Smooth muscle cell (in vitro differentiated cells): ENCODE results near the gene FOXJ3. TPM values are rescaled to one million over a fixed set of nuclear protein-coding genes. Genes with fewer than 3 reads are reported as not detected.

ENCODE experiments used
- DNase-seq: peaks from one replicate; lab custom pipeline; 2025; ENCODE audit not compliant: unreplicated experiment; lab: John Stamatoyannopoulos, UW
- H2AFZ ChIP-seq: fragments of 200-600 bp; sonication (generic); 2 replicates; pipeline ENCODE4 v1.6.0; 2016; ENCODE audit warnings: antibody characterized with exemption, low read depth, mild to moderate bottlenecking
- H3F3A ChIP-seq: fragments of 200-600 bp; sonication (generic); 2 replicates; pipeline ENCODE4 v1.6.0; 2017; ENCODE audit warnings: antibody characterized with exemption, low read depth
- H3K27ac ChIP-seq: fragments of 200-600 bp; sonication (generic); 2 replicates; pipeline ENCODE4 v1.5.1; 2016; ENCODE audit warnings: low read depth, mild to moderate bottlenecking
- H3K27me3 ChIP-seq: fragments of 200-600 bp; sonication (generic); 2 replicates; pipeline ENCODE4 v1.6.1; 2016; ENCODE audit warnings: low read depth, mild to moderate bottlenecking
- H3K36me3 ChIP-seq: fragments of 200-600 bp; sonication (generic); 2 replicates; pipeline ENCODE4 v1.5.1; 2016; ENCODE audit warnings: low read depth
- H3K4me1 ChIP-seq: fragments of 200-600 bp; sonication (generic); 2 replicates; pipeline ENCODE4 v1.5.1; 2016; ENCODE audit warnings: low read depth
- H3K4me2 ChIP-seq: fragments of 200-600 bp; sonication (generic); 2 replicates; pipeline ENCODE4 v1.6.0; 2016; ENCODE audit warnings: mild to moderate bottlenecking
- H3K4me3 ChIP-seq: fragments of 200-600 bp; sonication (generic); 2 replicates; pipeline ENCODE4 v1.5.1; 2016; ENCODE audit warnings: mild to moderate bottlenecking
- H3K79me2 ChIP-seq: fragments of 200-600 bp; sonication (generic); 2 replicates; pipeline ENCODE4 v1.6.0; 2016; ENCODE audit warnings: low read depth, mild to moderate bottlenecking
- H3K9ac ChIP-seq: fragments of 200-600 bp; sonication (generic); 2 replicates; pipeline ENCODE4 v1.6.0; 2016; ENCODE audit warnings: low read depth
- H3K9me3 ChIP-seq: fragments of 200-600 bp; sonication (generic); replicated peaks from 2 replicates; pipeline ENCODE4 v1.5.1; 2016; ENCODE audit warnings: low read depth
- H4K20me1 ChIP-seq: fragments of 200-600 bp; sonication (generic); 2 replicates; pipeline ENCODE4 v1.6.0; 2016; ENCODE audit warnings: low read depth
- CTCF ChIP-seq: fragments of 200-600 bp; sonication (generic); IDR thresholded peaks from 2 replicates; pipeline ENCODE4 v1.5.1; 2017; ENCODE audit warnings: borderline replicate concordance, mild to moderate bottlenecking, antibody characterized with exemption; ENCODE audit not compliant: insufficient read depth, poor library complexity, severe bottlenecking
- WGBS: methylation state at CpG from one replicate; pipeline ENCODE4 v1.1.7; 2016; ENCODE audit warnings: low lambda C conversion rate; 5-methylcytosine and 5-hydroxymethylcytosine counted together
- polyA plus RNA-seq: library from polyadenylated mRNA; unstranded; fragments of >200 nt; fragmentation: Nextera tagmentation; extraction: Ambion mirVana; gene quantifications from 2 replicates; pipeline ENCODE4 v1.2.1, GENCODE V29; 2016
- total RNA-seq: library from RNA; depleted of rRNA; stranded (reverse); fragments of >200 nt; gene quantifications from 2 replicates; pipeline ENCODE4 v1.2.3, GENCODE V29; 2014

The FOXJ3 gene
- total and polyA plus RNA-seq, 2 experiments from 2014 or later, result 19.3 to 40.9 TPM

GRCh38 chr1:42239041-42239440 lies 96.0 kb downstream of the FOXJ3 start:
- peaks cover 37% of the 10 kb centered on the region for H4K20me1 ChIP-seq
- peaks cover 81% of the 10 kb centered on the region for H3K79me2 ChIP-seq

GRCh38 chr1:42231253-42231652 lies 103.8 kb downstream of the FOXJ3 start:
- H3K9ac ChIP-seq, result no peak overlapping the region
- H3F3A ChIP-seq, result peaks cover 8% of the 10 kb centered on the region
- H3K4me1 ChIP-seq, result peaks cover 5% of the 10 kb centered on the region
- H3K27ac ChIP-seq, result no peak overlapping the region
- no peak for DNase-seq
- no peaks in the 10 kb centered on the region for H3K36me3 ChIP-seq
- TF ChIP-seq CTCF, result no peak
- H4K20me1 ChIP-seq, result peaks cover 48% of the 10 kb centered on the region
- H2AFZ ChIP-seq, result no peak overlapping the region
- no peak overlapping the region for H3K4me3 ChIP-seq
- no peaks in the 10 kb centered on the region for H3K9me3 ChIP-seq
- 96% methylated on average over 7 of the region's 7 CpGs for WGBS
- H3K27me3 ChIP-seq, result no peaks in the 10 kb centered on the region
- no peak overlapping the region for H3K4me2 ChIP-seq
- peaks cover 27% of the 10 kb centered on the region for H3K79me2 ChIP-seq

More at GRCh38 chr1:42239041-42239440, 96.0 kb downstream of the FOXJ3 start:
- H3K27me3 ChIP-seq, result no peaks in the 10 kb centered on the region
- no peaks in the 10 kb centered on the region for H3K4me1 ChIP-seq
- no peak for DNase-seq
- no peak overlapping the region for H3K27ac ChIP-seq
- H3K9ac ChIP-seq, result no peak overlapping the region
- no peak for TF ChIP-seq CTCF
- H3K36me3 ChIP-seq, result peaks cover 21% of the 10 kb centered on the region
- H2AFZ ChIP-seq, result no peak overlapping the region
- no peak overlapping the region for H3K4me3 ChIP-seq
- WGBS, result 67% methylated on average over 1 of the region's 1 CpG
- no peak overlapping the region for H3K4me2 ChIP-seq
- no peaks in the 10 kb centered on the region for H3F3A ChIP-seq
- H3K9me3 ChIP-seq, result peaks cover 7% of the 10 kb centered on the region

- 81% methylated on average over 6 of the region's 6 CpGs for WGBS
- DNase-seq, result no peak
- Histone ChIP-seq H3K27me3 (no peaks in the 10 kb centered on the region), H3K4me3 (no peak overlapping the region), H4K20me1 (peaks cover 58% of the 10 kb centered on the region), H3F3A (peaks cover 8% of the 10 kb centered on the region), H3K4me2 (no peak overlapping the region), H3K9ac (no peak overlapping the region), H3K27ac (no peak overlapping the region), H3K79me2 (peaks cover 35% of the 10 kb centered on the region), H3K4me1 (peaks cover 5% of the 10 kb centered on the region), H3K9me3 (no peaks in the 10 kb centered on the region), H2AFZ (no peak overlapping the region), H3K36me3 (no peaks in the 10 kb centered on the region)
- TF ChIP-seq CTCF, result no peak
Measured at GRCh38 chr1:42228938-42229337, 106.1 kb downstream of the FOXJ3 start.

- no peak overlapping the region for H2AFZ ChIP-seq
- H3K27ac ChIP-seq, result no peak overlapping the region
- TF ChIP-seq CTCF, result no peak
- H3K4me2 ChIP-seq, result no peak overlapping the region
- H3K27me3 ChIP-seq, result no peaks in the 10 kb centered on the region
- no peak for DNase-seq
- no peak overlapping the region for H3K4me3 ChIP-seq
- H3K9ac ChIP-seq, result no peak overlapping the region
- WGBS, result 96% methylated on average over 1 of the region's 1 CpG
- peaks cover 44% of the 10 kb centered on the region for H3K79me2 ChIP-seq
- H4K20me1 ChIP-seq, result peaks cover 77% of the 10 kb centered on the region
- peaks cover 5% of the 10 kb centered on the region for H3K4me1 ChIP-seq
- H3K9me3 ChIP-seq, result no peaks in the 10 kb centered on the region
- H3F3A ChIP-seq, result peaks cover 6% of the 10 kb centered on the region
- no peaks in the 10 kb centered on the region for H3K36me3 ChIP-seq
Measured at GRCh38 chr1:42223036-42223435, 112.0 kb downstream of the FOXJ3 start.
